HCT116 (cell line): ENCODE data around the gene ACVR1B. TPM values are rescaled to one million over a fixed set of nuclear protein-coding genes. Genes with fewer than 3 reads are reported as not detected.

Experiments
- ATAC-seq: fragments of 200-7000 bp; cut with Tn5 transposase; 2 replicates; pipeline ENCODE4 v1.9.1; 2020; ENCODE audit warnings: mild to moderate bottlenecking, moderate library complexity
- BruUV-seq: library from RNA; stranded (reverse); fragments of 400-500 nt; replicated peaks from 2 replicates; lab custom pipeline; 2021; lab: Mats Ljungman, UMichigan
- CTCF ChIA-PET: fragments of 300-600 bp; sonication (Branson Sonifier 250); formaldehyde crosslinking; loops from one replicate; lab custom pipeline; 2021; ENCODE audit warnings: antibody characterized with exemption; lab: Charles Lee
- POLR2A ChIA-PET: fragments of 300-600, 350-600 bp; sonication (Branson Sonifier 250); formaldehyde crosslinking; loops from one replicate; lab custom pipeline; 2021; ENCODE audit warnings: antibody characterized with exemption; lab: Charles Lee
- RAD21 ChIA-PET, 2 experiments: fragments of 300-600 bp; sonication (Branson Sonifier 250); formaldehyde crosslinking; loops; one replicate each; lab custom pipeline; 2023; ENCODE audit warnings: low total read pairs in 2 of 2; ENCODE audit not compliant: uncharacterized antibody in 2 of 2, unreplicated experiment in 2 of 2, low non-redundant PET in 1 of 2; lab: Charles Lee
- DNase-seq: peaks from one replicate; pipeline ENCODE4 v3.0.0-alpha.2; 2010; ENCODE audit warnings: low read depth, low spot score
- H2AFZ ChIP-seq: fragments of 200-600 bp; shearing (Covaris generic), sonication (generic); 2 replicates; pipeline ENCODE4 v1.6.1; 2017; ENCODE audit warnings: low read depth, mixed run types, mixed read lengths, antibody characterized with exemption, low read length; ENCODE audit not compliant: poor library complexity, severe bottlenecking
- H3K27ac ChIP-seq: 2 replicates; pipeline ENCODE4 v1.5.1; 2012; ENCODE audit warnings: low read depth, low read length
- H3K27me3 ChIP-seq: fragments of 200-600 bp; sonication (generic); 2 replicates; pipeline ENCODE4 v1.6.1; 2016; ENCODE audit warnings: mixed run types, low read length, mixed read lengths; ENCODE audit not compliant: insufficient read depth
- H3K36me3 ChIP-seq, 2 experiments: fragments of 200-500 bp in 1 of 2; fragments of 200-600 bp in 1 of 2; sonication (Bioruptor generic) in 1 of 2; sonication (generic) in 1 of 2; 2 replicates each; pipeline versions ENCODE4 v1.5.1 to v1.6.1; 2014 to 2016; ENCODE audit warnings: low read length in 2 of 2, inconsistent platforms in 1 of 2, mixed read lengths in 1 of 2, mixed run types in 1 of 2; ENCODE audit not compliant: insufficient read depth in 2 of 2, control insufficient read depth in 1 of 2
- H3K4me1 ChIP-seq, 2 experiments: fragments of 200-600 bp in 1 of 2; sonication (generic) in 1 of 2; 2 replicates each; pipeline versions ENCODE4 v1.5.1 to v1.6.1; 2012 to 2017; ENCODE audit warnings: low read length in 2 of 2, inconsistent platforms in 1 of 2, mild to moderate bottlenecking in 1 of 2, mixed read lengths in 1 of 2, mixed run types in 1 of 2, moderate library complexity in 1 of 2; ENCODE audit not compliant: insufficient read depth in 2 of 2, control insufficient read depth in 1 of 2
- H3K4me2 ChIP-seq: fragments of 200-600 bp; sonication (generic); 2 replicates; pipeline ENCODE4 v1.6.1; 2017; ENCODE audit warnings: mixed run types, low read length, mixed read lengths
- H3K4me3 ChIP-seq, 2 experiments: fragments of 200-600 bp in 1 of 2; sonication (generic) in 1 of 2; replicated peaks in 1 of 2; 2 replicates each; pipeline ENCODE4 v1.5.1; 2011 to 2016; ENCODE audit warnings: low read length in 2 of 2, control low read depth in 1 of 2, low read depth in 1 of 2, mild to moderate bottlenecking in 1 of 2, mixed read lengths in 1 of 2, mixed run types in 1 of 2
- H3K79me2 ChIP-seq: fragments of 200-600 bp; sonication (generic); 2 replicates; pipeline ENCODE4 v1.6.1; 2017; ENCODE audit warnings: mild to moderate bottlenecking, mixed run types, low read length, moderate library complexity, mixed read lengths; ENCODE audit not compliant: insufficient read depth
- H3K9ac ChIP-seq: fragments of 200-600 bp; sonication (generic); 2 replicates; pipeline ENCODE4 v1.6.1; 2016; ENCODE audit warnings: low read length, mixed read lengths
- H3K9me2 ChIP-seq: fragments of 200-600 bp; sonication (generic), shearing (Covaris generic); 2 replicates; pipeline ENCODE4 v1.6.1; 2017; ENCODE audit warnings: mixed run types, mild to moderate bottlenecking, moderate library complexity; ENCODE audit not compliant: insufficient read depth
- H3K9me3 ChIP-seq, 2 experiments: fragments of 200-500 bp in 1 of 2; fragments of 200-600 bp in 1 of 2; sonication (Bioruptor generic) in 1 of 2; sonication (generic) in 1 of 2; 2 replicates each; pipeline ENCODE4 v1.6.1; 2014 to 2017; ENCODE audit warnings: low read length in 2 of 2, mixed read lengths in 2 of 2, inconsistent platforms in 1 of 2, low read depth in 1 of 2, mild to moderate bottlenecking in 1 of 2, mixed run types in 1 of 2, moderate library complexity in 1 of 2; ENCODE audit not compliant: control insufficient read depth in 1 of 2, insufficient read depth in 1 of 2
- H4K20me1 ChIP-seq: fragments of 200-600 bp; sonication (generic), shearing (Covaris generic); 2 replicates; pipeline ENCODE4 v1.6.1; 2017; ENCODE audit warnings: mixed run types, mild to moderate bottlenecking, moderate library complexity; ENCODE audit not compliant: insufficient read depth
- CEBPB ChIP-seq: IDR thresholded peaks from 2 replicates; pipeline ENCODE4 v1.6.1; 2012; ENCODE audit warnings: low read depth
- CTCF ChIP-seq, 3 experiments: fragments of 200-600 bp in 1 of 3; sonication (generic) in 1 of 3; IDR thresholded peaks in 2 of 3; conservative IDR thresholded peaks in 1 of 3; 2 replicates each; pipeline ENCODE4 v1.5.1; 2012 to 2017; ENCODE audit warnings: low read depth in 2 of 3, low read length in 2 of 3, antibody characterized with exemption in 1 of 3, borderline replicate concordance in 1 of 3, control low read depth in 1 of 3, mild to moderate bottlenecking in 1 of 3, mixed read lengths in 1 of 3, mixed run types in 1 of 3, moderate library complexity in 1 of 3; ENCODE audit not compliant: insufficient read depth in 1 of 3
- ELF1 ChIP-seq: IDR thresholded peaks from 2 replicates; pipeline ENCODE4 v1.6.1; 2012; ENCODE audit warnings: low read depth, borderline replicate concordance
- EZH2 ChIP-seq: fragments of 200-600 bp; sonication (generic); IDR thresholded peaks from 2 replicates; pipeline ENCODE4 v1.6.1; 2017; ENCODE audit warnings: antibody characterized with exemption, mixed run types
- EZH2phosphoT487 ChIP-seq: fragments of 200-600 bp; IDR thresholded peaks from 2 replicates; pipeline ENCODE4 v1.6.1; 2018; ENCODE audit warnings: antibody characterized with exemption, borderline replicate concordance
- FOSL1 ChIP-seq: IDR thresholded peaks from 2 replicates; pipeline ENCODE4 v1.6.1; 2012; ENCODE audit warnings: low read depth
- JUND ChIP-seq: IDR thresholded peaks from 2 replicates; pipeline ENCODE4 v1.6.1; 2012
- POLR2A ChIP-seq: IDR thresholded peaks from 2 replicates; pipeline ENCODE4 v1.7.0; 2011; ENCODE audit warnings: borderline replicate concordance; ENCODE audit not compliant: insufficient read depth, insufficient read length; ENCODE audit errors: extremely low read depth
- POLR2AphosphoS5 ChIP-seq: IDR thresholded peaks from 2 replicates; pipeline ENCODE4 v1.6.1; 2011; ENCODE audit warnings: mild to moderate bottlenecking, low read depth, low read length, moderate library complexity
- SRF ChIP-seq: IDR thresholded peaks from 2 replicates; pipeline ENCODE4 v1.6.1; 2012; ENCODE audit warnings: low read depth
- YY1 ChIP-seq: IDR thresholded peaks from 2 replicates; pipeline ENCODE4 v1.6.1; 2011; ENCODE audit warnings: low read length, low read depth, moderate library complexity, mild to moderate bottlenecking; ENCODE audit not compliant: insufficient replicate concordance; ENCODE audit errors: extremely low read depth
- ZFX ChIP-seq: fragments of 450-650 bp; IDR thresholded peaks from 2 replicates; pipeline ENCODE4 v1.6.1; 2017
- ZNF274 ChIP-seq: fragments of 200-500 bp; sonication (Bioruptor generic); IDR thresholded peaks from 2 replicates; pipeline ENCODE4 v1.6.1; 2014; ENCODE audit warnings: mild to moderate bottlenecking, low read depth, low read length, inconsistent platforms
- intact Hi-C: fragments of 100-400 bp; cut with micrococcal nuclease; formaldehyde crosslinking; loops from 2 replicates; pipeline ENCODE4 v1.10.0; 2022
- total RNA-seq: library from RNA; stranded (reverse); gene quantifications from one replicate; pipeline ENCODE4 v1.2.1, GENCODE V29; 2021; ENCODE audit not compliant: unreplicated experiment
- TF ChIP-seq, protein P1 (sequence below): IDR thresholded peaks from 2 replicates; pipeline ENCODE4 v1.6.1; 2012
- TF ChIP-seq, protein P2 (sequence below): IDR thresholded peaks from 2 replicates; pipeline ENCODE4 v1.6.1; 2012
- TF ChIP-seq, protein P3 (sequence below): IDR thresholded peaks from 2 replicates; pipeline ENCODE4 v1.6.1; 2011; ENCODE audit warnings: mild to moderate bottlenecking, low read length, moderate library complexity; ENCODE audit not compliant: insufficient replicate concordance; ENCODE audit errors: extremely low read depth

ACVR1B gene
- total RNA-seq, 1 experiment from 2014 or later: 22.7 TPM

- H3K9ac ChIP-seq: no peak overlapping the region
- H3K4me2 ChIP-seq: no peak overlapping the region
- H3K4me1 ChIP-seq: no peaks in the 10 kb centered on the region
- POLR2A ChIA-PET: no interaction called here
- ATAC-seq: no peak
- H3K9me2 ChIP-seq: no peaks in the 10 kb centered on the region
- BruUV-seq: no TSS peak
- H3K36me3 ChIP-seq: peaks cover 37 to 38% of the 10 kb centered on the region in 2 experiments
- intact Hi-C loops: no loop called here
- H3K79me2 ChIP-seq: no peaks in the 10 kb centered on the region
- RAD21 ChIA-PET: no interaction called here
- H3K4me3 ChIP-seq: no peak overlapping the region
- H3K27ac ChIP-seq: no peak overlapping the region
- TF ChIP-seq FOSL1 (no peak), JUND (no peak), EZH2 (no peak), ELF1 (no peak), CEBPB (no peak)
- TF ChIP-seq, protein P1, sequence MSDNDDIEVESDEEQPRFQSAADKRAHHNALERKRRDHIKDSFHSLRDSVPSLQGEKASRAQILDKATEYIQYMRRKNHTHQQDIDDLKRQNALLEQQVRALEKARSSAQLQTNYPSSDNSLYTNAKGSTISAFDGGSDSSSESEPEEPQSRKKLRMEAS: no peak
- H4K20me1 ChIP-seq: no peaks in the 10 kb centered on the region; the same call in 1 of the 2 replicates
- H2AFZ ChIP-seq: no peak overlapping the region
- CTCF ChIA-PET: interaction anchor here (0.7 to 1.1 kb wide), 3 partner anchors 9 to 135 kb away, joined by 3 read pairs; no protein-coding TSS in a partner anchor
- no peak for DNase-seq
- no peaks in the 10 kb centered on the region for H3K9me3 ChIP-seq
- H3K27me3 ChIP-seq: no peaks in the 10 kb centered on the region
Observed at GRCh38 chr12:51984657-51985056, 33.2 kb downstream of the ACVR1B start.

DNA sequence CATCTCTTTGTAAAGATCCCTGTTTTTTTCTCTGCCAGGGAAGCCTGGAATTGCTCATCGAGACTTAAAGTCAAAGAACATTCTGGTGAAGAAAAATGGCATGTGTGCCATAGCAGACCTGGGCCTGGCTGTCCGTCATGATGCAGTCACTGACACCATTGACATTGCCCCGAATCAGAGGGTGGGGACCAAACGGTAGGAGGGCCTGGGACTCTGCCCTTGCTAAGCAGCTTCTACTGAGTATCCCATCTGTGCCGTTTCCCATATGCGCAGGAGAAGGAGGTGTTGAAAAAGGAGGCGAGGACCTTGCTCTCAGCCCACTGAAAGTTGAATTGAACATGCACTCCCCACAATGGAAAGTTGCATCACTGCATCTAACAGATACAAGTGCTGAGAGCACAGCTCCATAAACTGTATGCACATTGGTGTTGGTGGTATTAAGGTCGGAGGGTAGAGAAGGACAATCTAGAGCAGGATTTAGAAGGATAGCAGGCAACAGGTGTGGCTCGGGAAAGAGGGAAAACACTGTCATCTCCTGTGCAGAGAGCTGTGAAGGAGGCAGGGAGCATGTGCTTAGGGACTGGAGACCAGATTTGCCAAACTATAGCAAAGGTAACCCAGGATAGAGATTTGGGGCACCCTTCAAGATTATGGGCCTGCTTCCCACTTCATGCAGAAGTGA is 33.8 kb downstream of the ACVR1B start:
- Histone ChIP-seq H4K20me1 (no peaks in the 10 kb centered on the region), H3K9ac (no peak overlapping the region), H3K27ac (no peak overlapping the region), H3K27me3 (no peaks in the 10 kb centered on the region), H3K4me1 (no peaks in the 10 kb centered on the region), H2AFZ (no peak overlapping the region), H3K4me2 (no peak overlapping the region), H3K4me3 (no peak overlapping the region), H3K9me3 (no peaks in the 10 kb centered on the region), H3K9me2 (no peaks in the 10 kb centered on the region), H3K79me2 (no peaks in the 10 kb centered on the region), H3K36me3 (peaks cover 37 to 38% of the 10 kb centered on the region in 2 experiments)
- ChIA-PET POLR2A (no interaction called here), CTCF (interaction anchor here (1.0 kb wide), 1 partner anchor 135 kb away, joined by 3 read pairs; no protein-coding TSS in a partner anchor), RAD21 (no interaction called here)
- no peak for ATAC-seq
- TF ChIP-seq, protein P2, sequence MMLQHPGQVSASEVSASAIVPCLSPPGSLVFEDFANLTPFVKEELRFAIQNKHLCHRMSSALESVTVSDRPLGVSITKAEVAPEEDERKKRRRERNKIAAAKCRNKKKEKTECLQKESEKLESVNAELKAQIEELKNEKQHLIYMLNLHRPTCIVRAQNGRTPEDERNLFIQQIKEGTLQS: no peak
- TF ChIP-seq ZFX: no peak
- no peak for TF ChIP-seq POLR2A
- no peak for TF ChIP-seq JUND
- TF ChIP-seq, protein P3, sequence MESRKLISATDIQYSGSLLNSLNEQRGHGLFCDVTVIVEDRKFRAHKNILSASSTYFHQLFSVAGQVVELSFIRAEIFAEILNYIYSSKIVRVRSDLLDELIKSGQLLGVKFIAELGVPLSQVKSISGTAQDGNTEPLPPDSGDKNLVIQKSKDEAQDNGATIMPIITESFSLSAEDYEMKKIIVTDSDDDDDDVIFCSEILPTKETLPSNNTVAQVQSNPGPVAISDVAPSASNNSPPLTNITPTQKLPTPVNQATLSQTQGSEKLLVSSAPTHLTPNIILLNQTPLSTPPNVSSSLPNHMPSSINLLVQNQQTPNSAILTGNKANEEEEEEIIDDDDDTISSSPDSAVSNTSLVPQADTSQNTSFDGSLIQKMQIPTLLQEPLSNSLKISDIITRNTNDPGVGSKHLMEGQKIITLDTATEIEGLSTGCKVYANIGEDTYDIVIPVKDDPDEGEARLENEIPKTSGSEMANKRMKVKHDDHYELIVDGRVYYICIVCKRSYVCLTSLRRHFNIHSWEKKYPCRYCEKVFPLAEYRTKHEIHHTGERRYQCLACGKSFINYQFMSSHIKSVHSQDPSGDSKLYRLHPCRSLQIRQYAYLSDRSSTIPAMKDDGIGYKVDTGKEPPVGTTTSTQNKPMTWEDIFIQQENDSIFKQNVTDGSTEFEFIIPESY: no peak
- TF ChIP-seq ELF1: no peak
- TF ChIP-seq SRF: no peak
- TF ChIP-seq POLR2AphosphoS5: no peak
- TF ChIP-seq CEBPB: no peak
- no peak for TF ChIP-seq CTCF (IDR thresholded peaks at IDR 0.05 in 2 of 3, conservative IDR thresholded peaks at IDR 0.05 in 1 of 3; ENCODE audit: borderline replicate concordance in 1 of 3, insufficient read depth in 1 of 3, low read depth in 2 of 3, low read length in 2 of 3)
- no peak for TF ChIP-seq ZNF274
- no peak for TF ChIP-seq EZH2phosphoT487
- no peak for TF ChIP-seq YY1
- TF ChIP-seq FOSL1: no peak
- intact Hi-C loops: no loop called here
- DNase-seq: no peak
- BruUV-seq: no TSS peak
